LNCaP clone FGC (cell line): ENCODE data around the gene EEPD1.

Experiments used
- DNase-seq: peaks from one replicate; pipeline ENCODE4 v3.0.0-alpha.2; 2011; ENCODE audit warnings: low read depth
- H3K4me3 ChIP-seq: 2 replicates; pipeline ENCODE4 v1.5.1; 2011; ENCODE audit warnings: mild to moderate bottlenecking, low read depth, low read length, control low read depth
- TF ChIP-seq, protein P1 (sequence below): IDR thresholded peaks from 2 replicates; pipeline ENCODE4 v1.5.1; 2012; ENCODE audit warnings: mild to moderate bottlenecking; ENCODE audit not compliant: control insufficient read depth, insufficient read depth; ENCODE audit errors: extremely low read depth

EEPD1 gene

DNA sequence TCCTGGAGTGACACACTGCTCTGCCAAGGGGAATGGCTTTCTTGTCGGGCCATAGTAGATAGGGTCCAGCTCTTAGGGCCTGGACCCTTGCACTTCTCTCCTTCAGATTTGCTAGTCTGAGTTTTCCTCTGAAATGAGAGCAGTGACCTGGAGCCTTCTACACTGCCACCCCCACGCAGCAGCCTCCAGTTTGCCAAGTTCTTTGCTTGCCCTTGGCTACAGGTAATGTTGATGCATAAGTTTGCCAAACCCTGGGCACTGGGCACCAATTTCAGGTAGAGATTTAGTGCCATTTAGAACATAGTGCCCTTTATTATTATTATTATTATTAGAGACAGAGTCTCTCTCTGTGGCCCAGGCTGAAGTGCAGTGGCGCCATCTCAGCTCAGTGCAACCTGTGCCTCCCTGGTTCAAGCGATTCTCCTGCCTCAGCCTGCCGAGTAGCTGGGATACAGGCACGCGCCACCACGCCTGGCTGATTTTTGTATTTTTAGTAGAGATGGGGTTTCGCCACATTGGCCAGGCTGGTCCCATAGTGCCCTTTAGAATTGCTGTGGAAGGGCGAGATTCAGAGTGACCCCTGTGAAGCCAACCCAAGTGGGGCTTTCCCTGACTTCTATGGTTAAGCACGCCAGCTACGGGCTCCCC is 14.5 kb downstream of the EEPD1 start:
- DNase-seq: no peak
- no peak overlapping the region for H3K4me3 ChIP-seq
- TF ChIP-seq, protein P1, sequence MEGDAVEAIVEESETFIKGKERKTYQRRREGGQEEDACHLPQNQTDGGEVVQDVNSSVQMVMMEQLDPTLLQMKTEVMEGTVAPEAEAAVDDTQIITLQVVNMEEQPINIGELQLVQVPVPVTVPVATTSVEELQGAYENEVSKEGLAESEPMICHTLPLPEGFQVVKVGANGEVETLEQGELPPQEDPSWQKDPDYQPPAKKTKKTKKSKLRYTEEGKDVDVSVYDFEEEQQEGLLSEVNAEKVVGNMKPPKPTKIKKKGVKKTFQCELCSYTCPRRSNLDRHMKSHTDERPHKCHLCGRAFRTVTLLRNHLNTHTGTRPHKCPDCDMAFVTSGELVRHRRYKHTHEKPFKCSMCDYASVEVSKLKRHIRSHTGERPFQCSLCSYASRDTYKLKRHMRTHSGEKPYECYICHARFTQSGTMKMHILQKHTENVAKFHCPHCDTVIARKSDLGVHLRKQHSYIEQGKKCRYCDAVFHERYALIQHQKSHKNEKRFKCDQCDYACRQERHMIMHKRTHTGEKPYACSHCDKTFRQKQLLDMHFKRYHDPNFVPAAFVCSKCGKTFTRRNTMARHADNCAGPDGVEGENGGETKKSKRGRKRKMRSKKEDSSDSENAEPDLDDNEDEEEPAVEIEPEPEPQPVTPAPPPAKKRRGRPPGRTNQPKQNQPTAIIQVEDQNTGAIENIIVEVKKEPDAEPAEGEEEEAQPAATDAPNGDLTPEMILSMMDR: no peak

DNA sequence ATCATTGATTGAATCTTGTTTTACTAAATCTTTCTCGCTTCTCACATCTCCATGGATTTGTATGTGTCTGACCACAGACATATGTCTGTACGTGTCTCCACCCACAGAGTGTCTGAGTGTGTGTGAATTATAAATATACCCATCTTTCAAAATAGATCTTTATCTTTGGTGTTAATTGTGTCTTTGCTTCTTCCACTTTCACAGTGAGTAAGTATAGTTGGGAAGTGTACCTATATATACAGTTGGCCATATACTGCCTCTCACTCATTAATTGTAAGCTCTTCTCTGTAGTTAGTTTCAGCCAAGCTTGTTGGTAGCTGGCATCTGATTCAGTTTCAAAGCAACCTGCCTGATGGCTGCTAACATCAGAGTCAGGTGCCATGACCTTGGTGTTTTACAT is 18.4 kb downstream of the EEPD1 start:
- no peak overlapping the region for H3K4me3 ChIP-seq
- TF ChIP-seq, protein P1: no peak
- no peak for DNase-seq

DNA sequence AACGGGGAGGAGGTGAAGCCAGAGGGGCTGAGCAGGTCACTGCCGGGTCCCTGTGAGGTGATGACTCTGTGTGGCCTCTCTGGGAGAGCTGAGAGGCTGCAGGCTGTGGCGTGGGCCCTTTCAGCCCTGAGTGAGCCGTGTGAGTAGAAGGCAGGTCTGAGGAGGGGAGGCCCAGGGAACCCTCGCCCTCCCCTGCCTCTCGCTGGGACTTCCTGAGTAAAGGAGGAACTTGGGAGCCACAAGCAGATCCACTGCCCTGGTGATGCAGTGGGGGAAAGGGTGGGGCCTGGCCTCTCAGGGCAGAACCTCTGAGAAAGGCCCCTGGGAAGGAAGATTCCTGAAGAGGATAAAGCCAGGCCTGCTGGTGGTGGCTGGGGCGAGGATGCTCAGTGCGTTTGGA is 22.8 kb downstream of the EEPD1 start:
- H3K4me3 ChIP-seq: no peak overlapping the region
- TF ChIP-seq, protein P1: no peak
- no peak for DNase-seq

DNA sequence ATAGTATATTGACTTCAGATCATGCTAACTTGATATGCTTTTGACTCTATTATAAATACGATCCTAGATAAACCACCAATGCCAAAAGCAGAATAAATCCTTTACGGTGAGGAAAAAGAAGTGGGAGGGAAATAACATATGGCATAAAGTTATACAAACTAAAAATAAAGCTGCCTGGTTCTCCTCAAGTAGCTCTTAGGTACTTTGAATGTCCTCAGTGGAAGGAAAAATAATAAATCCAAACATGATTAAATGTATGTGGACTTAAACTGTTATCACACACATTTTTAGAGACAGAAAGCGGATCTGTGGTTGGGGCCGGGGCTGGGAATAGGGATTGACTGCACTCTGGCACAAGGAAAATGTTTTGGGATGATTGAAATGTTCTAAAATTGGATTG is 23.6 kb downstream of the EEPD1 start:
- TF ChIP-seq, protein P1: no peak
- DNase-seq: no peak
- no peak overlapping the region for H3K4me3 ChIP-seq

DNA sequence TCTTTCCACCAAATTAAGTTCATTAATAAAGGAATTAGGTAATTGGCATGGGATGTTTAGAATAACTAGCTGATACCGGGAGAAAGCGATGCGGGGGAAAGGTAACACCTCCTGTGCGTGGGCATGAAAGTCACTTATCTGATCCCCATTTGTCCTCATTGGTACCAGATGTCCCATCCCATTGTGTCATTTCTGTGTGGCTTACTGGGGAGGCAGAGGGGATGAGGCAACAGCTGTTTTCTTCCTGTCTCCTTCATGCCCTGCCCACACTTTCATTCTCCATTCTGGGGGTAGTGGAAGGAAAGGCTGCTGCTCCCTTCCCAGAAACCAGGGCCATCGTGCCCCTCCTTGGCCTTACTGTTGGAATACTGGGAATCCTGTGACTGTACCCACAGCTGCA is 27.1 kb downstream of the EEPD1 start:
- no peak for DNase-seq
- H3K4me3 ChIP-seq: no peak overlapping the region
- TF ChIP-seq, protein P1: no peak

DNA sequence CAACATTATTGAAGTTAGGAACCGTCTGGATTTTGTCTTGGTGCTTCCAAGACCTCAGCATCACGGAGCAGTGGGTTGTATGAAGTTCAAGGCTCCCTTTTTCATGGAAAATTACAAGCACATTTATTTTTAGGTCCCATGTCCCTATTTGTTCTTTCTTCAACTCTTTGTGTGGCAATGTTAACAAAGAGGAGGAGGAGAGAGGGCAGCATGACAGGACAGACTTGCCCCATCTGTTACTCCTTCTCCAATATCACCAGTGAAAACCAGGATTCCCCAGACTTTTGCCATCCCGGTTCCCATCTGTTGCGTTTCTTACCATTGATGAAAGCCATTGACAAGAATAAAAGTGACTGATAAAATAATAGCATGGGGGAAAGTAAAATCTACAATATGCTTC is 28.6 kb downstream of the EEPD1 start:
- H3K4me3 ChIP-seq: no peak overlapping the region
- DNase-seq: no peak
- TF ChIP-seq, protein P1: no peak
